ENCODE measurements around the gene NAAA.
"Not testable (repeated sequence)": the region's sequence is repeated elsewhere in the genome, so short reads cannot be mapped to it uniquely, and the experiment has no call there.

GRCh38 chr4:75962072-75962471, 21.3 kb upstream of the NAAA start:
- not testable (repeated sequence) for TF ChIP-seq CTCF (conservative IDR thresholded peaks at IDR 0.05; ENCODE audit: low read depth, low read length); EZH2 (IDR thresholded peaks at IDR 0.05; ENCODE audit: low read length, unreplicated experiment)
